Cerebellar cortex (tissue), 1 donor: ENCODE results near the gene POU6F2.

Source experiments
- DNase-seq: peaks from one replicate; pipeline ENCODE4 v3.0.0-alpha.2; 2015; ENCODE audit warnings: low spot score

POU6F2 gene

DNA sequence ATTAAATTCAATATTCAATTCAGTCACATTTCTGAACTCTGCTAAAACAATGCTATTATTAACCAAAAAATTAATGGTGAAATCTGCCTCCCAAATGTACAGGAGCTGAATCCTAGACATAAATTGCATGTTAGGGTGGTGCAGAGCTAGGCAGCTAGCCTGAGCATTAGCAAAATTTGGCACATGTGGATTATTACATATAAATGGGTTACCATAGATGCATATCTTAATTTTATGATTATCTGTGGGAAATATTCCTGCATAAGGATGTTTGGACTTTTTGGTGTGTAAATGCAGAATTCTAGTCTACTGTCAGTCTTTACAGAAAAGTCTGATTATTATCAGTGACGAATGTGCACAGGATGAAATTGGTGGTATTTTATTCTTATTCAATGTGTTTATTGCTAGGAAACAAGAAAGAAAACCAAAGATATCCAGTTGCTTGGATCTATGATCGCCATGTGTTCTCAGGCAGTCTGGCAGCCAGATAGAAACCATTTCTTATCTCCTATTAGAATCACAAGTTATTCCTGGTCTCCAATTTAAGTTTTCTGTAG, 150.7 kb downstream of the POU6F2 start:
- DNase-seq, result no peak

DNA sequence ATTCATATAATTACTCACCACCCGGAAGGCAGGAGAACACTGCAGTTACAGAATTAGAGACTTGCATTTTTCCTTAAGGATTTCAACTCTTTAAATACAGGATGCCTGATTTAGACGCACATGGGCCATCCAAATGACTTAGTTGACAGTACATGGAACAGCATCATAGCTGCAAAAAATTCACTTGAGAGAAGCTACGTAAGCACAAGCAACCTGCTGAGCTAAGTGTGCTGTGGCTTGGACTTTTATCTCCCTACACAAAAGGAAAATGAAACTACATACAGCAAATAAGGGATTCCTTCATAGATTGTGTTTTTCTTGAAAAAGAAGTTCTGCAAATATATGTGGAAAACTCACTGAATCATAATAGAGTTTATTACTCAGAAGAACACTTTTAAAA, 152.6 kb downstream of the POU6F2 start:
- DNase-seq, result no peak

DNA sequence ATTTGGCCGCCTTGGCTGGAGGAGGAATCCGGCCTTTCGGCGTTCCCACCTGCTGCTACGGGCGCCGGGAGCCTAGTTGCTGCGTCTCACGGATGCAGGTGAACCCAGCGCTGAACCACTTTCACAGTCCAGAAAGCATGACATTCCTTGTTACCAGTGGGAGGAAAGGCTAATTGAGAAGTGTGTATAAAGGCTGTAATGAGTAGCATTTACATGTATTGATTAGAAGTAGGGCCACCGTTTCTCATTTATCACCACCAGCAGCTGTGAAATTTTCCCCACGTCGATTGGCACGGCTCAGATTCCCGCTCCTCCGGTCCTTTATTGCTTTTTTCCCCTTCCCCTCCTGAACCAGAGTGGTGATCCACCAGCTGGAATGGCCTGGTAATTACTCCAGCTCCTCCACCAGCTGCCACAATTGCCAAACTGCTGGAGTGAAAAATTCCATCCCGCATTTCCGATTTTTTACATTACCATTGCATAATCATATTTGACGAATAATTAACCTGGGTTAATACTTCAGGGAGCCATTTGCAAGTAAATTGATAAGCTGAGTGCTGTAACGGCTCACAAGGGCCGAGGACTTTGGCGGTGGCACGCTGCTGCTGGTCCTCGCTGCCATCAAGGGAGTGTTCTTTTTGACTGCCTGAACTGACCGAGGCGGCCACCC, 153.3 kb downstream of the POU6F2 start:
- no peak for DNase-seq

DNA sequence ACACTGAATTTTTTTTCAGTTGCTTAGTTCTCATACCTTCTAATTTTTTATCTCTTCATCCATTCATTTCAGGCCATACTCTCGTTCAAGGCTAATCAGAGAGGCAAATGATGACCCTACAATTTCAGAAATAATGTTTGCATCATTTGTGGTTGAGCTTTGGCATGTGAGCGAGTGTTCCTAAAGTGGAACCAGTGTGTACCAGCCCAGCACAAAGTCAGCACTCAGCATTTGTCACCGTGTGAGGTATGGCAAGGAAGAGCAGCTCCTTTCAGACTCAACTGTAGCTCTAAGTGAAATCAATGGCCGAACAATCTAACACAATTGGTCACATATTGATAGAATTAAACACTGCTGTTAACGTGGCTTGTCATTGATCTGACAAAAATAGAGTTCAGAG, 154.6 kb downstream of the POU6F2 start:
- DNase-seq, result no peak

DNA sequence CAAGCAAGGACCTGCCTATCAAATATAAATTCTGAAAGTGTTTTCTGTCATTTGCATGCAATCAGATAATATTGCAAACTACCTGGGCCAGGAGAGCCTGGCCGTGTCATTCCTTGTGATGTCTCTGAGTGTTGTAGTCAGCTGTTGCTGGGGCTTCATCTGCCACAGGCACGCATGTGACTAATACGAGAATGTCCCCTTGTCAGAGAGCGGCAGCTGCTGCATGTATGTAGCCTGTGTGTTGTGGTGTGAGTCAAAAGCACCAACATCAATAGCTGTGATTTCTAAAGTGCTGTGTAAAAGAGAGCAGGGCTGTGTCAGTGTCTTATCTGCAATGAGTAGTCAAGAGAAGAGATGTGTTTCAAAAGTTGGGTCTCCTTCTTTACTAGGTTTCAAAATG, 155.4 kb downstream of the POU6F2 start:
- no peak for DNase-seq

- DNase-seq, result no peak
These were observed 159.8 kb downstream of the POU6F2 start for GRCh38 chr7:39137480-39137879.

DNA sequence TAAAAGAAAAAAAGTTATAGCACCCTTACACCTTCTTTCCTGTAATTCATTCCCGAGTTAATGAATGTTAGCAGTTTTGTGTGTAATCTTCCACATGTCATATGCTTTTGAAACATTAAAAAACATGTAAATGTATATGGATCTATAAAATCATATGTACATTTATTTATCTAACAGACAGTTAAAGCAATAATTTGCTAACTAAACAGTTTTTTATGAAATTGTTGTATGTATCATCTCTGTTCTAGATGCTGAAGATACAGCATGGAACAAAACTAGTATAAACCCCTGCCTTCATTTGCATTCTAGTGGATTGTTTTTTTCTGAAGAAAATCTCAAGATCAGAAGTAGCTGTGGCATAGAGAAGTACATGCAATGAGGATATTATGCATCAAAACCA, 165.0 kb downstream of the POU6F2 start:
- DNase-seq, result no peak

GRCh38 chr7:39144420-39144819, 166.7 kb downstream of the POU6F2 start:
- no peak for DNase-seq

GRCh38 chr7:39145283-39145682, 167.6 kb downstream of the POU6F2 start:
- no peak for DNase-seq

DNA sequence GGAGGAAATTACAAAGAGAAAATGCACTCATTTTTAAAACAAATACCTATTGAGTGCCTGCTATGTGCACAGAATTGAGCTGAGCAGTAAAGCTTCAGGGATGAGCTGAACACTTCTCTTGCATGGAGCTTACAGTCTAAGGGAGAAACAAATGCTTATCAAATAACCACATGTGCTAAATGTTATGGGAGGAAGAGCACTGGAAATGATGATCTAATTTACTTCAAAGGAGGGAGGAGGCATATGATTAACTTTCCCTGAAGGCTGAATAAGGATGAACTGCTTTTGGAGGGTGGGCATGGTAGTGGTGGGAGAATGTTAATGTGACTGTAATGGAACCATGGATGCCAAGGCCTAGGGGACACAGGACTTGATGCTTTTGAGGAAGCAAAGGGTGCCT, 168.2 kb downstream of the POU6F2 start:
- DNase-seq, result no peak

GRCh38 chr7:39152701-39153100, 175.0 kb downstream of the POU6F2 start:
- DNase-seq, result no peak

DNA sequence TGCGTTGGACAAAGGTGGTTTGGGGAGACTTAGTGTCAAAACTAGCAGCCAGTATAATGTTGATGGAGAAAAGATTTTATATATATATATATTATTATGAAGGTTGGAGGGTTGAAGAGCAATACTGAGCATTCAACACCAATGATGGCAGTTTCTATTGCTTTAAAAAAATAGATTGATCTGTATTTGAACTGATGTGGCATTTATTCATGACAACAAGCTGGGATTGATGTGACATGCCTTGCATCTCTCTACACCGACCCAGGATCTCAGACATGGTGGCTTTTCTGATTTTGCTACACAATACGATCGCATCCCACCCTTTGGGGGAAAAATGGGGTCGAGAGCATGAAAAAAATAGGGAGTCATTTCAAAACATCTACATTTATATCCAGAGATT, 175.4 kb downstream of the POU6F2 start:
- no peak for DNase-seq

- DNase-seq, result no peak
These were observed 175.9 kb downstream of the POU6F2 start for GRCh38 chr7:39153647-39154046.

GRCh38 chr7:39154815-39155214, 177.1 kb downstream of the POU6F2 start:
- no peak for DNase-seq

- DNase-seq, result no peak
These were observed 180.7 kb downstream of the POU6F2 start for GRCh38 chr7:39158367-39158766.

- no peak for DNase-seq
These were observed 184.2 kb downstream of the POU6F2 start for GRCh38 chr7:39161903-39162302.

- DNase-seq, result no peak
These were observed 187.2 kb downstream of the POU6F2 start for GRCh38 chr7:39164887-39165286.

DNA sequence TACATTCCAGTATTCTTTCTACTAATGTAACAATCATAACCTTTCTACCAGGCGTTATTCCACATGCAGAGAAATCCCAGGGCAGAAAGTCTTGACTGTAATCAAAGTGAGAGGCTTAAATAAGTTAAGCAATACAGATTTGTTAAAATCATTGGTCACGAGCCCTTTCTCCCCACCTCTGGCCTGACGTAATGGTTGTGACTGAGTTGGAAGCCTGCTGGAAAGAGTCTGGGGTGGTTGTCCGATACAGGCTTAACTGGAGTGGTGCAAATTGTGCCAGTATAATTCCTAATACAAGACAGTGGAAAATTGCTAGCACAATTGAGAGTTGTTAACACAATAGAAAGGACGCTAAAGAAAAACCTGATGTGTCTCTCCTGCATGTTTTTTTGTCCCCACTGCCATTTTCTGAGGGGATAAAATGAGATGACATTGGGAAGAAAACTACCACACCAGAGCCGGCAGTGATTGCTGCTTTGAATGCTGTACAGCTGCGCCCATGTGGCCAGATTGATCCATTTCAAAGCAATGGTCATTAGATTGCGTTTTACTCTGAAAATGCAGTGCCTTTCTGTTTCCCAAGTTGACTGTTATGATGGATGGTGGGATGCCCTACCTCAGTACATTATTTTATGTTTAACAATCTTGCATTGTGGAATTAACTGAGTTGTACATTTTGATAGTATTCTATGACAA, 190.8 kb downstream of the POU6F2 start:
- no peak for DNase-seq

GRCh38 chr7:39172137-39172536, 194.4 kb downstream of the POU6F2 start:
- DNase-seq, result no peak

GRCh38 chr7:39181398-39181797, 203.7 kb downstream of the POU6F2 start:
- DNase-seq, result no peak

GRCh38 chr7:39183796-39184195, 206.1 kb downstream of the POU6F2 start:
- no peak for DNase-seq

GRCh38 chr7:39184391-39184790, 206.7 kb downstream of the POU6F2 start:
- DNase-seq, result no peak

DNA sequence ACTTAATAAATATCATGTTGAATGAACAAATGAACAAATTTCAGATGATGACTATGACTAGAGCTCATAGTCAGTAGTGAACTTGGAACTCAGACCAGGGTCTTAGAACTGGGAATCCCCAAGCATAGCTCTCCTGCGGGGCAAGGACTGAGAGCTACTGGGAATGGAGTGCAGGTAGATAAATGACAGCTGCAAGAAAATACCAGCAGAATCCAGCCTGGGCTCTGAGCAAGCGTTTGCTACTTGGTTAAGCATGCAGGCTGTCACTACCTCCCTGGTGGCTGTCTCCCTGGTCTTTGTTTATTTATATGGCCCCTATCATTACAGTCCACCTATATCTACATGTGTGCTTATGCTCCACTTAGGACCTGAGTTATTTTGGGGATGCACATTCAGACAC, 208.4 kb downstream of the POU6F2 start:
- DNase-seq, result no peak

DNA sequence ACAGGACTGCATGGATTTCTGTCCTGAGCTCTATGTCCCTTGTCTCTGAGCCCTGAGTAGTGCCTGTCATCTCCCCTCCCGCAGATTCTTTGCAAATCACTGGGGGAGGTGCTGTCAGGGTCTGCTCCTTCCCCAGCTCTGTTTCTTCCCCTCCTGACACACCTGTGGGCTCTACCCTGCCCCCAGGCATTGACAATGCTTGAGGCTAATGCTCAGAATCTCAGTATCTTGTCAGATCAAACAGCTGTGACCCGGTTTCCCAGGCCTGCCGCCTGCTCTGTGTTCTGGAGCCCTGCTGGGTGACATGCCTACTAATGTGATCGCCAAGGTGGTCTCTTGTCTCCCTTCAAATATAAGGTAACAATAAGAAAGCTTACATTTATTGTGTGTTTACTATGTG, 209.0 kb downstream of the POU6F2 start:
- DNase-seq, result no peak
